Measurements from ENCODE around the gene RPL41. TPM values are rescaled to one million over a fixed set of nuclear protein-coding genes. Genes with fewer than 3 reads are reported as not detected.

The RPL41 gene
- polyA plus RNA-seq, 1 of the 3 experiments (the other 2 are of a cell fraction) = 12,464 TPM

GRCh38 chr12:56158029-56158925 is 41.8 kb downstream of the RPL41 start, which contains the start of gene MYL6 (continued):
- TF ChIP-seq ZBTB33 (IDR thresholded peaks at IDR 0.05; ENCODE audit: borderline replicate concordance, low read depth) (no peak), CTCF (IDR thresholded peaks at IDR 0.05) (no peak), PBX3 (IDR thresholded peaks at IDR 0.05) (peak; percentile 61), EZH2phosphoT487 (IDR thresholded peaks at IDR 0.05; ENCODE audit: borderline replicate concordance, low read depth) (no peak), RXRA (IDR thresholded peaks at IDR 0.05; ENCODE audit: borderline replicate concordance, low read depth) (no peak), USF2 (IDR thresholded peaks at IDR 0.05; ENCODE audit: borderline replicate concordance, low read depth, low read length) (no peak), POLR2AphosphoS5 (IDR thresholded peaks at IDR 0.05; ENCODE audit: low read depth, low read length) (peak; percentile 99)

GRCh38 chr12:56158926-56159461 is 42.6 kb downstream of the RPL41 start:
- Histone ChIP-seq H3F3A (replicated peaks; ENCODE audit: insufficient read depth) (peaks cover 55% of the 10 kb centered on the region), H4K20me1 (ENCODE audit: insufficient read depth) (peaks cover 42% of the 10 kb centered on the region), H3K4me1 (ENCODE audit: control insufficient read depth in 1 of 2, insufficient read depth in 2 of 2, low read depth in 1 of 2, low read length in 1 of 2) (peaks cover 23 to 32% of the 10 kb centered on the region in 2 experiments; a peak in 3 of 4 replicates), H3K9ac (peak overlapping the region; percentile 94), H3K9me2 (no peaks in the 10 kb centered on the region), H3K9me3 (no peaks in the 10 kb centered on the region), H3K27me3 (ENCODE audit: insufficient read depth) (no peaks in the 10 kb centered on the region), H3K4me2 (peak overlapping the region; percentile 97), H2AFZ (ENCODE audit: low read depth) (no peak overlapping the region), H3K36me3 (replicated peaks in 1 of 2; ENCODE audit: control insufficient read depth in 1 of 2, insufficient read depth in 2 of 2, low read length in 1 of 2) (peaks cover 52 to 54% of the 10 kb centered on the region in 2 experiments), H3K4me3 (ENCODE audit: low read depth in 2 of 2, low read length in 1 of 2) (peak overlapping the region; percentile 82 to 87), H3K79me2 (ENCODE audit: insufficient read depth) (peaks cover 59% of the 10 kb centered on the region), H3K27ac (ENCODE audit: low read depth in 2 of 2, low read length in 1 of 2) (peak overlapping the region; percentile 82 to 89)
- TF ChIP-seq GABPA (IDR thresholded peaks at IDR 0.05; ENCODE audit: low read depth) (no peak), POLR2AphosphoS5 (IDR thresholded peaks at IDR 0.05; ENCODE audit: low read depth, low read length) (peak; percentile 63), CHD2 (IDR thresholded peaks at IDR 0.05; ENCODE audit: low read length, partially characterized antibody) (no peak), ZBTB33 (IDR thresholded peaks at IDR 0.05; ENCODE audit: borderline replicate concordance, low read depth) (no peak), PBX3 (IDR thresholded peaks at IDR 0.05) (peak; percentile 58), TAF1 (IDR thresholded peaks at IDR 0.05; ENCODE audit: borderline replicate concordance, low read depth, low read length) (no peak), FOSL2 (IDR thresholded peaks at IDR 0.05; ENCODE audit: borderline replicate concordance, low read depth) (no peak), JUND (IDR thresholded peaks at IDR 0.05) (no peak), NFIC (IDR thresholded peaks at IDR 0.05; ENCODE audit: borderline replicate concordance) (no peak)
- ChIA-PET CTCF (interaction anchor here (0.6 to 3.6 kb wide), 5 partner anchors 10 to 64 kb away, joined by 3 to 14 read pairs (median 11); partner anchors contain the start of genes ESYT1, SMARCC2 and ZC3H10), POLR2A (interaction anchor here (1.0 to 2.5 kb wide), 8 partner anchors 9 to 41 kb away, joined by 3 to 19 read pairs (median 5); partner anchors contain the start of genes ESYT1, SMARCC2 and ZC3H10)
- DNase-seq = peak; percentile 56
- 6% methylated on average over 6 of the region's 6 CpGs for WGBS (ENCODE audit: low lambda C conversion rate)
